Fibroblast of skin of back (primary cell): ENCODE data around the gene ZBTB20.
A peak's percentile ranks its signal among the peaks of the same experiment; 100 is the strongest.

ENCODE experiments used
- DNase-seq: peaks from one replicate; pipeline ENCODE4 v3.0.0-alpha.2; 2013

Gene ZBTB20

GRCh38 chr3:115087512-115087911 lies 59.6 kb downstream of the ZBTB20 start:
- no peak for DNase-seq

- no peak for DNase-seq
Observed at GRCh38 chr3:115086344-115086743, 60.7 kb downstream of the ZBTB20 start.

- DNase-seq = no peak
Observed at GRCh38 chr3:115085197-115085865, 61.8 kb downstream of the ZBTB20 start.

GRCh38 chr3:115084686-115085085 lies 62.4 kb downstream of the ZBTB20 start:
- DNase-seq = no peak

- no peak for DNase-seq
Observed at GRCh38 chr3:115082260-115082659, 64.8 kb downstream of the ZBTB20 start.

GRCh38 chr3:115081444-115081843 lies 65.6 kb downstream of the ZBTB20 start:
- DNase-seq = no peak

- DNase-seq = no peak
Observed at GRCh38 chr3:115077501-115078250, 69.4 kb downstream of the ZBTB20 start.

GRCh38 chr3:115074502-115074901 lies 72.6 kb downstream of the ZBTB20 start:
- DNase-seq = peak; percentile 12

- peak; percentile 23 for DNase-seq
Observed at GRCh38 chr3:115072265-115073021, 74.6 kb downstream of the ZBTB20 start.

- peak; percentile 75 for DNase-seq
Observed at GRCh38 chr3:115071601-115072000, 75.5 kb downstream of the ZBTB20 start.

- DNase-seq = no peak
Observed at GRCh38 chr3:115071166-115071565, 75.9 kb downstream of the ZBTB20 start.

- no peak for DNase-seq
Observed at GRCh38 chr3:115068799-115069198, 78.3 kb downstream of the ZBTB20 start.

GRCh38 chr3:115062412-115062956 lies 84.6 kb downstream of the ZBTB20 start:
- DNase-seq = peak; percentile 74

GRCh38 chr3:115062009-115062408 lies 85.1 kb downstream of the ZBTB20 start:
- no peak for DNase-seq

- DNase-seq = no peak
Observed at GRCh38 chr3:115052906-115053305, 94.2 kb downstream of the ZBTB20 start.

GRCh38 chr3:115042351-115042750 lies 104.7 kb downstream of the ZBTB20 start:
- peak; percentile 29 for DNase-seq

GRCh38 chr3:115040673-115041286 lies 106.3 kb downstream of the ZBTB20 start:
- DNase-seq = peak; percentile 50

- no peak for DNase-seq
Observed at GRCh38 chr3:115040246-115040645, 106.8 kb downstream of the ZBTB20 start.

GRCh38 chr3:115038817-115039216 lies 108.3 kb downstream of the ZBTB20 start:
- no peak for DNase-seq

- no peak for DNase-seq
Observed at GRCh38 chr3:115022835-115023398, 124.2 kb downstream of the ZBTB20 start.

- no peak for DNase-seq
Observed at GRCh38 chr3:115022199-115022598, 124.9 kb downstream of the ZBTB20 start.

- DNase-seq = no peak
Observed at GRCh38 chr3:115021061-115021460, 126.0 kb downstream of the ZBTB20 start.
